ENCODE measurements around the gene GRM8.

GRCh38 chr7:126411032-126411820, 841.5 kb downstream of the GRM8 start:
- TF ChIP-seq USF2 (IDR thresholded peaks at IDR 0.05) = no peak
- TF ChIP-seq CTCF (IDR thresholded peaks at IDR 0.05) = no peak
- TF ChIP-seq EP300 (IDR thresholded peaks at IDR 0.05) = no peak
- no peak for TF ChIP-seq CHD2 (IDR thresholded peaks at IDR 0.05; ENCODE audit: low read length, partially characterized antibody)
- TF ChIP-seq POLR2A (IDR thresholded peaks at IDR 0.05; ENCODE audit: low read length) = no peak
- TF ChIP-seq RCOR1 (IDR thresholded peaks at IDR 0.05; ENCODE audit: low read depth, low read length) = no peak
- TF ChIP-seq CBX8 (IDR thresholded peaks at IDR 0.05) = no peak
- TF ChIP-seq PBX3 (IDR thresholded peaks at IDR 0.05) = no peak
- TF ChIP-seq CEBPB (IDR thresholded peaks at IDR 0.05) = no peak
- TF ChIP-seq NR3C1 (IDR thresholded peaks at IDR 0.05) = no peak
